PC-9 (cell line): ENCODE measurements around the gene SLC8A3. TPM values are rescaled to one million over a fixed set of nuclear protein-coding genes. Genes with fewer than 3 reads are reported as not detected.

ENCODE experiments used
- BruUV-seq: library from RNA; stranded (reverse); fragments of 400-500 nt; replicated peaks from 2 replicates; lab custom pipeline; 2021; lab: Mats Ljungman, UMichigan
- CTCF ChIA-PET: fragments of 300-600 bp; sonication (Branson Sonifier 250); formaldehyde crosslinking; loops from one replicate; lab custom pipeline; 2022; ENCODE audit warnings: antibody characterized with exemption; lab: Charles Lee
- POLR2A ChIA-PET: fragments of 300-600 bp; sonication (Branson Sonifier 250); formaldehyde crosslinking; loops from one replicate; lab custom pipeline; 2022; ENCODE audit warnings: antibody characterized with exemption; ENCODE audit not compliant: unreplicated experiment; lab: Charles Lee
- DNase-seq, 2 experiments: peaks; one replicate each; pipeline versions ENCODE4 v3.0.0 to v3.0.0-alpha.2; 2015 to 2022; ENCODE audit warnings: mixed read lengths in 1 of 2
- H2AFZ ChIP-seq: fragments of 200-600 bp; sonication (generic); 2 replicates; pipeline ENCODE4 v1.8.1; 2017; ENCODE audit warnings: antibody characterized with exemption
- H3F3A ChIP-seq: fragments of 200-600 bp; sonication (generic); 2 replicates; pipeline ENCODE4 v1.8.1; 2017; ENCODE audit warnings: antibody characterized with exemption, mild to moderate bottlenecking, low read depth; ENCODE audit not compliant: insufficient read depth
- H3K27ac ChIP-seq: fragments of 200-600 bp; sonication (generic); 2 replicates; pipeline ENCODE4 v1.6.1; 2016; ENCODE audit warnings: mixed run types
- H3K27me3 ChIP-seq: fragments of 200-600 bp; sonication (generic); 2 replicates; pipeline ENCODE4 v1.6.1; 2016; ENCODE audit warnings: low read depth, mixed run types; ENCODE audit not compliant: insufficient read depth
- H3K36me3 ChIP-seq: fragments of 200-600 bp; sonication (generic); 2 replicates; pipeline ENCODE4 v1.6.1; 2016; ENCODE audit warnings: low read depth, mixed run types
- H3K4me1 ChIP-seq: fragments of 200-600 bp; sonication (generic); replicated peaks from 2 replicates; pipeline ENCODE4 v1.6.1; 2016; ENCODE audit warnings: mixed run types; ENCODE audit not compliant: insufficient read depth
- H3K4me2 ChIP-seq: fragments of 200-600 bp; sonication (generic); 2 replicates; pipeline ENCODE4 v1.6.1; 2017; ENCODE audit warnings: mixed run types
- H3K4me3 ChIP-seq: fragments of 200-600 bp; sonication (generic); 2 replicates; pipeline ENCODE4 v1.6.1; 2016; ENCODE audit warnings: mixed run types
- H3K79me2 ChIP-seq: fragments of 200-600 bp; sonication (generic); 2 replicates; pipeline ENCODE4 v1.6.1; 2017; ENCODE audit warnings: low read depth, mixed run types
- H3K9me2 ChIP-seq: fragments of 200-600 bp; sonication (generic); 2 replicates; pipeline ENCODE4 v1.8.1; 2017; ENCODE audit warnings: mild to moderate bottlenecking; ENCODE audit not compliant: insufficient read depth
- H3K9me3 ChIP-seq: fragments of 200-600 bp; sonication (generic); 2 replicates; pipeline ENCODE4 v1.8.1; 2016; ENCODE audit warnings: low read depth; ENCODE audit not compliant: insufficient read depth
- H4K20me1 ChIP-seq: fragments of 200-600 bp; sonication (generic); 2 replicates; pipeline ENCODE4 v1.8.1; 2017; ENCODE audit not compliant: insufficient read depth
- EZH2 ChIP-seq: fragments of 200-600 bp; sonication (generic); IDR thresholded peaks from 2 replicates; pipeline ENCODE4 v1.8.0; 2017; ENCODE audit warnings: antibody characterized with exemption, low read depth
- intact Hi-C: fragments of 100-400 bp; cut with micrococcal nuclease; formaldehyde crosslinking; loops from one replicate; pipeline ENCODE4 v1.10.0; 2022; ENCODE audit not compliant: unreplicated experiment
- total RNA-seq: library from RNA; stranded (reverse); gene quantifications from 2 replicates; pipeline ENCODE4 v1.2.3, GENCODE V29; 2021
- TF ChIP-seq, protein P1 (sequence below): fragments of 200-600 bp; sonication (generic); conservative IDR thresholded peaks from 2 replicates; pipeline ENCODE4 v1.6.1; 2017; ENCODE audit warnings: mixed run types, antibody characterized with exemption, mild to moderate bottlenecking, moderate library complexity

SLC8A3 gene
- total RNA-seq, 1 experiment from 2014 or later: not detected

DNA sequence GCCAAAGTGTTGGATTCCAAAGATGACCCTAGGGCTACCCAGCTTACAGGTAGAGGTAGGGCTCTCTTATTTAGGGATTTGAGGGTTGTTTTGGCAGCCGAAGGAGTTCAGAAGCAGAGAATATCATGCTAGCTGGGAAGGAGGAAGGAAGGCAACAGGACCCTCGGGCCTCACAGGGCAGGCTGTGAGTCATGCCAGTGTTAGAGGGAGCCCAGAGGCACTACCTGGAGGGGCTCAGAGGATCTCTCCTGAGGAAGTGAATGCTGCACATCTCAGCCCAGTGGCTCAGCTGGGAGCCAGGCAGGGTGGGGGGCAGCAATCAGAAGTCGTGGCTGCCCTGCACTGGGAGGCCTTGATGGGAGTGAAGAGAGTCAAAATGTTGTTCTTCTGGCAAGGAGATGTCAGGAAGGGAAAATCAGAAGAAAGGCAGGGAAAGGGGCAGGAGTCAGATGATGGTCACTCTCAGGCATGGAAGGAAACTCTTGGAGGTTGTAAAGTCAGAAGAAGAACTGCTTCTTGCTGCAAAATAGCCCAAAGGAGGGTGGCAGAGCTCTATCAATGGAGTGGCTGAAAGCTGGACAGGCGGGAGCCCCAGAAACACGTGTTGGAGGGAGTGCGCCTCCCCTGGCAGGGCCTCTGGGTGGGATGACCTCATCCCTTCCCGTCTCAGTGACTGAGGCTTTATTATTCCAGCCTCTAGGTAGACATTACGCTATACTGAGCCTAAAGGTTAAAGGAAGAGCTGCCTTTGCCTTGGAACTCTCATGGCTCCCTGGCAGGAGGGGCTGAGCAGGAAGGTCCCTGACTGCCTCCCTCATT, 168.2 kb downstream of the SLC8A3 start:
- Histone ChIP-seq H2AFZ (no peak overlapping the region), H3K27ac (no peak overlapping the region), H4K20me1 (no peaks in the 10 kb centered on the region), H3K4me1 (no peaks in the 10 kb centered on the region), H3F3A (no peaks in the 10 kb centered on the region), H3K4me2 (no peak overlapping the region), H3K36me3 (no peaks in the 10 kb centered on the region), H3K9me2 (no peaks in the 10 kb centered on the region), H3K4me3 (no peak overlapping the region), H3K9me3 (no peaks in the 10 kb centered on the region), H3K27me3 (0 out of 2 replicates have a peak, but pooled peaks cover 11% of the 10 kb centered on the region), H3K79me2 (no peaks in the 10 kb centered on the region)
- TF ChIP-seq, protein P1, sequence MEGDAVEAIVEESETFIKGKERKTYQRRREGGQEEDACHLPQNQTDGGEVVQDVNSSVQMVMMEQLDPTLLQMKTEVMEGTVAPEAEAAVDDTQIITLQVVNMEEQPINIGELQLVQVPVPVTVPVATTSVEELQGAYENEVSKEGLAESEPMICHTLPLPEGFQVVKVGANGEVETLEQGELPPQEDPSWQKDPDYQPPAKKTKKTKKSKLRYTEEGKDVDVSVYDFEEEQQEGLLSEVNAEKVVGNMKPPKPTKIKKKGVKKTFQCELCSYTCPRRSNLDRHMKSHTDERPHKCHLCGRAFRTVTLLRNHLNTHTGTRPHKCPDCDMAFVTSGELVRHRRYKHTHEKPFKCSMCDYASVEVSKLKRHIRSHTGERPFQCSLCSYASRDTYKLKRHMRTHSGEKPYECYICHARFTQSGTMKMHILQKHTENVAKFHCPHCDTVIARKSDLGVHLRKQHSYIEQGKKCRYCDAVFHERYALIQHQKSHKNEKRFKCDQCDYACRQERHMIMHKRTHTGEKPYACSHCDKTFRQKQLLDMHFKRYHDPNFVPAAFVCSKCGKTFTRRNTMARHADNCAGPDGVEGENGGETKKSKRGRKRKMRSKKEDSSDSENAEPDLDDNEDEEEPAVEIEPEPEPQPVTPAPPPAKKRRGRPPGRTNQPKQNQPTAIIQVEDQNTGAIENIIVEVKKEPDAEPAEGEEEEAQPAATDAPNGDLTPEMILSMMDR: no peak
- TF ChIP-seq EZH2: no peak
- POLR2A ChIA-PET: no interaction called here
- no TSS peak for BruUV-seq
- no peak for DNase-seq
- CTCF ChIA-PET: no interaction called here
- intact Hi-C loops: loop anchor here (10.0 kb wide), 1 partner anchor 156 kb away; no protein-coding TSS in a partner anchor

DNA sequence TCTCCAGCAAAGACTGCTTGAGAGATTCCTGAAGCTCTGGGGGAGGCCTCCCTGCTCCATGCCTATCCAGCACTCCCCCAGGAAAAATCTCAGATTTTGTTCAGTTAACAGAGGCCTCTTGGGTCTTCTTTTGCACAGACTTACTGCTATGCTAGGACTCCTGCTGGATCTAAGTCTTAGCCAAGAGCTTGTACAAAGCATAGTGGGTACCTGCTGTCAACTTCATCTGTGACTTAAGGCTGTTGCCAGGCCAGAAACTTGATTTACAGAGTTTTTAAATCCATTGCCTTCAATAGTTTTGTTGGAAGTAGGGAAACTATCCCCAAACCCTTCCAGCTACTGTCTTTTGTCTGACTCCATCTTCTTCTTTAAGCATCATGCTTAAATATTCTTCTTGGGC, 169.1 kb downstream of the SLC8A3 start:
- POLR2A ChIA-PET: no interaction called here
- Histone ChIP-seq H3K36me3 (no peaks in the 10 kb centered on the region), H3K9me3 (no peaks in the 10 kb centered on the region), H3K4me2 (no peak overlapping the region), H3K4me1 (no peaks in the 10 kb centered on the region), H3K9me2 (no peaks in the 10 kb centered on the region), H3K4me3 (no peak overlapping the region), H3K27ac (no peak overlapping the region), H2AFZ (no peak overlapping the region), H3K27me3 (peaks cover 11% of the 10 kb centered on the region; the same call in 1 of the 2 replicates), H3K79me2 (no peaks in the 10 kb centered on the region), H3F3A (no peaks in the 10 kb centered on the region), H4K20me1 (no peaks in the 10 kb centered on the region)
- no peak for DNase-seq
- intact Hi-C loops: loop anchor here (10.0 kb wide), 1 partner anchor 155 kb away; no protein-coding TSS in a partner anchor
- BruUV-seq: no TSS peak
- CTCF ChIA-PET: no interaction called here
- TF ChIP-seq EZH2: no peak
- TF ChIP-seq, protein P1: no peak

DNA sequence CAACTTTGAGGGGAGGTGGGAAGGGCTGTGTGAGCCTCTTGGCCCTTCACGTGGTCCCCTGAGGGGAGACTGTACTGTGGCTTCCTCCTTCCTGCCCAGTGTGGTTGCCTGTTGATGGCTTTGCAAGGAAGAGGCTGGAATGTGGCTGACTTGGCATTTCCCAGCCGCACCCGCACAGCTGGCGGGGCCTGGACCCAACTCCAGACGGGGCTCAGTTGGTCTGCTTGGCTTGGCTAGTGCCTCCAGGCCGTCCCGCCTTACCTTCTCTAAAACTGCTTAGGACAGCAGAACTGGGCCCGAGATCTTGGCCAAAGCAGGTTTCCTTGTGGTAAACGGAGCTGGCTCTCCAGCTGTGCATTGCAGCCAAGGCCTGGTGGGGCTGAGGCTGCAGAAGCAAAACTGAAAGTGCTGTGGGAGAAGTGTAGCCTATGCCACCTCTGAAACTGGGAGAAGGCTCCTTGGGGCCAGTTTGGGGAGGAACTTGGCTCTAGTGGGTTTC, 170.0 kb downstream of the SLC8A3 start:
- CTCF ChIA-PET: no interaction called here
- no TSS peak for BruUV-seq
- Histone ChIP-seq H3K79me2 (no peaks in the 10 kb centered on the region), H2AFZ (no peak overlapping the region), H4K20me1 (no peaks in the 10 kb centered on the region), H3K27me3 (peaks cover 7% of the 10 kb centered on the region; the same call in 1 of the 2 replicates), H3K27ac (no peak overlapping the region), H3K36me3 (no peaks in the 10 kb centered on the region), H3K4me2 (no peak overlapping the region), H3F3A (no peaks in the 10 kb centered on the region), H3K4me3 (no peak overlapping the region), H3K9me3 (no peaks in the 10 kb centered on the region), H3K4me1 (no peaks in the 10 kb centered on the region), H3K9me2 (no peaks in the 10 kb centered on the region)
- no peak for TF ChIP-seq EZH2
- TF ChIP-seq, protein P1: no peak
- intact Hi-C loops: no loop called here
- POLR2A ChIA-PET: no interaction called here
- no peak for DNase-seq
